Measurements from ENCODE around the gene B9D1.

The B9D1 gene

DNA sequence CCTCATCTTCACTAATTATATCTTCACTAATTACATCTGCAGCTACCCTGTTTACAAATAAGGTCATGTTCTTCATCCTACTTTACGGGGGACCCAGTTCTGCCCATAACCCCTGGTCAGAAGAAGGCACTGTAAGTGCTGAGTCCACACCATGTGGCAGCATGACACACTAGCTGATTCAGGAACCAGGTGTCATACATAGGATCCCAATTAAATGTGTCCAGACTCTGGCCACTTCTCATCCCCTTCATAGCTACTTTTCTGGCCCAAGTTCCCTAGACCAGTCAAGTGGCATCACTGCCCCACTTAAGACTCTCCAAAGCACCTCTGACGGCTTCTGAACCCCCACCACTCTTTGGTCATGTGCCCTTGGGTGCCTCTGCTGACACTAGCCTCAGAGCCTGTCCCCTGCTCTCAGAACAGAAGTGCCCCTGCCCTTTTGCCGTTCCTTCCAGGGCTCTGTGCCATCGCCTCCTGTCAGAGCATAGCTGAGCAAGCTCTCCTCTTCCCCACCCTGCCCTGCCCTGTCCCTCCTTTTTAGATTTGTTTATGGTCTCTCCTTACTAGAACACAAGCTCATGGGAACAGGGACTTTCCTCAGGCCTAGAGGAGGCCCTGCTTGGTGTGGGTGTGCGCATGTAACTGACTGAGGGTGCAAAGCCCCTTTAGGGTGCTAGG is 61.1 kb downstream of the B9D1 start:
- no peak for TF ChIP-seq POLR2AphosphoS5 (IDR thresholded peaks at IDR 0.05; ENCODE audit: low read depth, low read length)
- TF ChIP-seq, protein P1, sequence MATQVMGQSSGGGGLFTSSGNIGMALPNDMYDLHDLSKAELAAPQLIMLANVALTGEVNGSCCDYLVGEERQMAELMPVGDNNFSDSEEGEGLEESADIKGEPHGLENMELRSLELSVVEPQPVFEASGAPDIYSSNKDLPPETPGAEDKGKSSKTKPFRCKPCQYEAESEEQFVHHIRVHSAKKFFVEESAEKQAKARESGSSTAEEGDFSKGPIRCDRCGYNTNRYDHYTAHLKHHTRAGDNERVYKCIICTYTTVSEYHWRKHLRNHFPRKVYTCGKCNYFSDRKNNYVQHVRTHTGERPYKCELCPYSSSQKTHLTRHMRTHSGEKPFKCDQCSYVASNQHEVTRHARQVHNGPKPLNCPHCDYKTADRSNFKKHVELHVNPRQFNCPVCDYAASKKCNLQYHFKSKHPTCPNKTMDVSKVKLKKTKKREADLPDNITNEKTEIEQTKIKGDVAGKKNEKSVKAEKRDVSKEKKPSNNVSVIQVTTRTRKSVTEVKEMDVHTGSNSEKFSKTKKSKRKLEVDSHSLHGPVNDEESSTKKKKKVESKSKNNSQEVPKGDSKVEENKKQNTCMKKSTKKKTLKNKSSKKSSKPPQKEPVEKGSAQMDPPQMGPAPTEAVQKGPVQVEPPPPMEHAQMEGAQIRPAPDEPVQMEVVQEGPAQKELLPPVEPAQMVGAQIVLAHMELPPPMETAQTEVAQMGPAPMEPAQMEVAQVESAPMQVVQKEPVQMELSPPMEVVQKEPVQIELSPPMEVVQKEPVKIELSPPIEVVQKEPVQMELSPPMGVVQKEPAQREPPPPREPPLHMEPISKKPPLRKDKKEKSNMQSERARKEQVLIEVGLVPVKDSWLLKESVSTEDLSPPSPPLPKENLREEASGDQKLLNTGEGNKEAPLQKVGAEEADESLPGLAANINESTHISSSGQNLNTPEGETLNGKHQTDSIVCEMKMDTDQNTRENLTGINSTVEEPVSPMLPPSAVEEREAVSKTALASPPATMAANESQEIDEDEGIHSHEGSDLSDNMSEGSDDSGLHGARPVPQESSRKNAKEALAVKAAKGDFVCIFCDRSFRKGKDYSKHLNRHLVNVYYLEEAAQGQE (IDR thresholded peaks at IDR 0.05; ENCODE audit: insufficient read depth in 1 of 2, low read depth in 2 of 2, low read length in 2 of 2): no peak
- no peak for TF ChIP-seq SIN3A (IDR thresholded peaks at IDR 0.05; ENCODE audit: borderline replicate concordance, insufficient read depth, low read length)
- TF ChIP-seq FOXP2 (optimal IDR thresholded peaks at IDR 0.05; ENCODE audit: borderline replicate concordance, extremely low read depth, extremely low read length, insufficient read depth): no peak
- no peak for TF ChIP-seq TAF1 (IDR thresholded peaks at IDR 0.05; ENCODE audit: borderline replicate concordance, insufficient read depth, low read length)

DNA sequence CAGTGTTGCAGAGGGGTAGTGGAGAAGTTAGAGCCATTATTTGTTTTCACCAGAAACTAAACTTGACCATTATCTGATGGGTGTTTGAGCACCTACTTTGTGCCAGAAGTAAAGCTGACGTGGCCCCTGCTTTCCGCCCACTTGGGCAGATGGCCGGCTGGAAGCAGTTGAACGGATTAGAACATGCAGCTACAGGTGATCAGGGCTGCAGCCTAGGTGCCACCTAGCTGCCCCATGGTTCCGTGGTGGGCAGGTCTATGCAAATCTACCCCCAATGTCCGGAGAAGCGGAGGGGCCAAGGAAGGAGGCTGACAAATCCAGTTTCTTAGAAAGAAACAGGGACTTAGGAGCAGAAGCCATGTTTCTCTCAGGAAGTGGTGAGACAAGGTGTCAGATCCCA is 62.7 kb downstream of the B9D1 start:
- TF ChIP-seq FOXP2 (optimal IDR thresholded peaks at IDR 0.05; ENCODE audit: borderline replicate concordance, extremely low read depth, extremely low read length, insufficient read depth): no peak
- TF ChIP-seq TAF1 (IDR thresholded peaks at IDR 0.05; ENCODE audit: borderline replicate concordance, insufficient read depth, low read length): no peak
- TF ChIP-seq POLR2AphosphoS5 (IDR thresholded peaks at IDR 0.05; ENCODE audit: low read depth, low read length): no peak
- no peak for TF ChIP-seq SIN3A (IDR thresholded peaks at IDR 0.05; ENCODE audit: borderline replicate concordance, insufficient read depth, low read length)
- TF ChIP-seq, protein P1 (IDR thresholded peaks at IDR 0.05; ENCODE audit: insufficient read depth in 1 of 2, low read depth in 2 of 2, low read length in 2 of 2): no peak

DNA sequence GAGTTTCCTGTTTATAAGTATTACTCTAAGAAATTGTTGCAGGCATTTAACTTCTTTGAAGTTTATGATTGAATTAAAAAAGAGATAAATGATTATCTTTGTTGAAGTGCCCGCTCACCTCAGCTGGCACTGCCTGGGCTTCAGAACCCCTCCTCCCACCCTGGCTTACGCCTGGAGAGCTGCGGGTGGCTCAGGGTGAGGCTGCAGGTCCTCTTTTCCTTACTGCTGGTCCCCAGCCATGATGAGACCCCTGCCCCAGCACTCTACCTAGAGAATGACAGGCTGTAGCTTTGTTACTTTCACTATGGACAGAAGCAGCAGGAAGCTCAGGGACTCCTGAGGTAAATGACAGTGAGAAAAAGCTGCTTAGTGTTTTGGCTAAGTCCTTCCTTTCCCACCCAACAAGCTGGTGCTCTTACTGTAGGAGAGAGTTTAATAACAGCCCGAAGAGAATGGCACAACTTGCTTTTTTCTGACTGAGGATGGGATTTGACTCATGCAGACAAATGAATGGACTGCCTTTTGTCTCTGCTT is 63.2 kb downstream of the B9D1 start:
- TF ChIP-seq, protein P1 (IDR thresholded peaks at IDR 0.05; ENCODE audit: insufficient read depth in 1 of 2, low read depth in 2 of 2, low read length in 2 of 2): no peak
- TF ChIP-seq SIN3A (IDR thresholded peaks at IDR 0.05; ENCODE audit: borderline replicate concordance, insufficient read depth, low read length) (no peak), TAF1 (IDR thresholded peaks at IDR 0.05; ENCODE audit: borderline replicate concordance, insufficient read depth, low read length) (no peak), POLR2AphosphoS5 (IDR thresholded peaks at IDR 0.05; ENCODE audit: low read depth, low read length) (no peak), FOXP2 (optimal IDR thresholded peaks at IDR 0.05; ENCODE audit: borderline replicate concordance, extremely low read depth, extremely low read length, insufficient read depth) (no peak)

DNA sequence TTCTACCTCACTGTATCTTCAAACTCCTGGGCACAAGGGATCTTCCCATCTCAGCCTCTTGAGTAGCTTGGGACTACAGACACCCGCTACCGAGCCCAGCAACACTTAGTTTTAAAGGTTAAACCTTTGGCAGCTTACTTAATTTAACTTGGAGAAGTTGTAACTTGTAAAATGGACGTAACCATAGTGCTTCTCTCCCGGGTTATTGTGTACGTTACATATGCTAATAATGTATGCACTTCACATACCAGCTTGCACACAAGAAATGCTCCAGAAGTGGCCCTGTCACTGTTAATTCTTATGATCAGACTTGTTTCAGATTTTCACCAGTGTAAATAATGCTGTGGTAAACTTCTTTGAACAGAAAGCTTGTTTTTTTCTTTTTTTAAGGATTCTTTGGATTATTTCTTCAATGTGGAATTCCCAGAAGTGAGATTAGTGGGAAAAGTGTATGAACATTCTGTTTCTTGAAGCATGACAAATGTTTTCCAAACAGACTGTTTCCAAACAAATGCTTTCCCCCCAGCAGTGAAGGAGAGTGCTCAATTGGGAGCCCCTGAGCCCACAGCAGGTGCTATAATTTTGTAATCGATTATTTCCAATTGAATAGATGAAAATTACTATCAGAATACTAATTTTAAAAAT is 63.8 kb downstream of the B9D1 start:
- no peak for TF ChIP-seq TAF1 (IDR thresholded peaks at IDR 0.05; ENCODE audit: borderline replicate concordance, insufficient read depth, low read length)
- TF ChIP-seq POLR2AphosphoS5 (IDR thresholded peaks at IDR 0.05; ENCODE audit: low read depth, low read length): no peak
- no peak for TF ChIP-seq SIN3A (IDR thresholded peaks at IDR 0.05; ENCODE audit: borderline replicate concordance, insufficient read depth, low read length)

DNA sequence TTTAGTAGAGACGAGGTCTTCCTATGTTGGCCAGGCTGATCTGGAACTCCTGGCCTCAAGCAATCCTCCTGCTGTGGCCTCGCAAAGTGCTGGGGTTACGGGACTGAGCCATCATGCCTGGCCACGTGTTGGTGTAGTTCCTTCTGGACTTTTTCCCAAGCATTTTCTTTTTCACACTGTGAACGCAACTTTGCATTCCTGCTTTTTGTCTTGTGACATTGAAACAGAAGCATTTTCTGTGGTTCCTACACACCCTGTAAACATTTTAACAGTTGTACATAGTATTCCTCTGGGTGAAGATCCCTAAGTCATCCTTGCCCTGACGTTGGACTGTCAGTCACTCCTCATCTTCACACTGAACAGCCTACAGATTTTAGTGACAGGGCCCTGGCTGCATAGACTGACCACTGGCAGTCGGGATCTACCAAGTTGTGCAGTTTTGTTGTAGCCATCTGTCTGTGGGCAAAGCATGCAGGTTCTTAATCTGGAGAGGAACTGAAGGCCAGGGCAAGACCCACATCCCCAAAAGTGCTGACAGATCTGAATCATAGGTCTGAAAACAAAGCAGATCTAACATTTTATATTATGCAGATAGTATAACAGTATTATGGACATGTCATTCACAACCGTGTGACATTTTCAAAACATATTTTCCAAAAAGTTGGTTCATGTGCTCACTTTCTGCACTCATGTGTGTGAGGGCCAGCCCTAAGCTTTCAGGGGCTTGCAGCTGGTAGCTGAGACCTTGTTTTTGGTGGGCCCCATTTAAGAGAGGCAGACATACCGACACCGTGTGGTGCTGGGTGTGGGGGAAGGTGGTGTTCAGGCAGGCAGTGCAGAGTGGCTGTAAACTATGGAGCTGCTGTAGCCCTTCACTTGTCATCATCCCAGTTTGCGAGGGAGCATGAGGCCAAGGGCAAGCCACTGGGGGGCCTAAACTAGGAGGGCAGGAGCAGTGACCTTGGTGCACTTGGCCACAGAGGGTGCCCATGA is 65.4 kb downstream of the B9D1 start:
- TF ChIP-seq TAF1 (IDR thresholded peaks at IDR 0.05; ENCODE audit: borderline replicate concordance, insufficient read depth, low read length): no peak
- no peak for TF ChIP-seq FOXP2 (optimal IDR thresholded peaks at IDR 0.05; ENCODE audit: borderline replicate concordance, extremely low read depth, extremely low read length, insufficient read depth)
- TF ChIP-seq SIN3A (IDR thresholded peaks at IDR 0.05; ENCODE audit: borderline replicate concordance, insufficient read depth, low read length): no peak
- TF ChIP-seq POLR2AphosphoS5 (IDR thresholded peaks at IDR 0.05; ENCODE audit: low read depth, low read length): no peak
- TF ChIP-seq, protein P1 (IDR thresholded peaks at IDR 0.05; ENCODE audit: insufficient read depth in 1 of 2, low read depth in 2 of 2, low read length in 2 of 2): no peak

Measured in PFSK-1 (cell line).